Esophagus squamous epithelium (tissue), 5 donors: Measurements from ENCODE around the gene IL18. TPM values are rescaled to one million over a fixed set of nuclear protein-coding genes. Genes with fewer than 3 reads are reported as not detected.

ENCODE experiments used
- DNase-seq: peaks from one replicate; lab custom pipeline; 2025; lab: John Stamatoyannopoulos, UW
- H3K27ac ChIP-seq, 4 donors: fragments of 200-600 bp; sonication (generic); one replicate each; pipeline ENCODE4 v1.5.1; 2016 to 2019; ENCODE audit warnings: mild to moderate bottlenecking in 1 of 4
- H3K27me3 ChIP-seq, 4 donors: fragments of 200-600 bp; sonication (generic); 1 replicate in 3 of 4; 2 replicates in 1 of 4; pipeline versions ENCODE4 v1.5.1 to v1.6.0; 2017 to 2021; ENCODE audit warnings: antibody characterized with exemption in 1 of 4
- H3K36me3 ChIP-seq, 3 donors: fragments of 200-600 bp; sonication (generic); one replicate each; pipeline ENCODE4 v1.5.1; 2016 to 2019
- H3K4me1 ChIP-seq, 3 donors: fragments of 200-600 bp; sonication (generic); one replicate each; pipeline ENCODE4 v1.5.1; 2017 to 2019
- H3K4me3 ChIP-seq, 4 donors: fragments of 200-600 bp; sonication (generic); 1 replicate in 3 of 4; 2 replicates in 1 of 4; pipeline ENCODE4 v1.5.1; 2016 to 2019; ENCODE audit warnings: mild to moderate bottlenecking in 2 of 4, moderate library complexity in 1 of 4
- H3K9me3 ChIP-seq, 3 donors: fragments of 200-600 bp; sonication (generic); one replicate each; pipeline ENCODE4 v1.5.1; 2016 to 2019
- POLR2A ChIP-seq, 4 donors: fragments of 450-650 bp; IDR thresholded peaks; one replicate each; pipeline ENCODE4 v1.6.1; 2017; ENCODE audit warnings: antibody characterized with exemption in 4 of 4, mild to moderate bottlenecking in 4 of 4, moderate library complexity in 3 of 4
- WGBS, 2 donors: methylation state at CpG; one replicate each; pipeline ENCODE4 v1.1.5; 2018; 5-methylcytosine and 5-hydroxymethylcytosine counted together
- intact Hi-C: fragments of 100-400 bp; cut with DNase I; formaldehyde crosslinking; loops from one replicate; pipeline ENCODE4 v1.15.0; 2022
- total RNA-seq, 4 donors: library from RNA; depleted of rRNA; stranded (reverse); fragments of >200 nt; gene quantifications; one replicate each; pipeline ENCODE4 v1.1.0, GENCODE V29; 2016
- TF ChIP-seq, protein P1 (sequence below), 6 experiments: fragments of 450-650 bp in 4 of 6; fragments of 200-600 bp in 2 of 6; sonication (generic) in 2 of 6; IDR thresholded peaks; one replicate each; pipeline ENCODE4 v1.5.1; 2016 to 2019; ENCODE audit warnings: antibody characterized with exemption in 6 of 6, mild to moderate bottlenecking in 4 of 6, moderate library complexity in 4 of 6
- donor health status: DM: yes; HTN: yes; CAD: no.

Gene IL18
- total RNA-seq, 4 donors from 2014 or later = 43.7 to 125 (median 98.3) TPM

DNA sequence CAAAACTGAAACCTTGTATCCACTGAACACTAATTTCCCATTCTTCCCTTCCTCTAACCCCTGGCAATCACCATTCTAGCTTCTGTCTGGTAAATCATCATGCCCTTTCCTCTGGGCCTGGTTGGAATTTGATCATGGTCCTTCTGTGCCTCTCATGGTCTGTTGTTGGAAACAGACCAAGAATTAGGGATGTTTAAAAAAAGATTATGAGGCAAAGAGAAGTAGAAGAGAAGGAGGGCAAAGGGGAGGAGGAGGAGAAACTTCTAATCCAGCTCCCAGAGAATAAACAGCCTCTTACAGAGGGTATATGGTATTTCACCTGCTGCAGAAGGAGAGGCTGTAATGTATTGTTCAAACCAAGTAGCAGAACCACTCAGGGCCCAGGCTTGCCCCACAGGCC is 22.0 kb upstream of the IL18 start:
- intact Hi-C loops = no loop called here
- no peak overlapping the region for H3K27ac ChIP-seq

GRCh38 chr11:112182867-112183266 is 19.0 kb upstream of the IL18 start:
- Histone ChIP-seq H3K4me3 (no peak overlapping the region), H3K27ac (no peak overlapping the region), H3K9me3 (no peaks in the 10 kb centered on the region), H3K27me3 (no peaks in the 10 kb centered on the region), H3K36me3 (no peaks in the 10 kb centered on the region), H3K4me1 (no peaks in the 10 kb centered on the region)
- WGBS, 2 donors = 56 to 85% methylated on average over 1 of the region's 1 CpG
- TF ChIP-seq, protein P1, sequence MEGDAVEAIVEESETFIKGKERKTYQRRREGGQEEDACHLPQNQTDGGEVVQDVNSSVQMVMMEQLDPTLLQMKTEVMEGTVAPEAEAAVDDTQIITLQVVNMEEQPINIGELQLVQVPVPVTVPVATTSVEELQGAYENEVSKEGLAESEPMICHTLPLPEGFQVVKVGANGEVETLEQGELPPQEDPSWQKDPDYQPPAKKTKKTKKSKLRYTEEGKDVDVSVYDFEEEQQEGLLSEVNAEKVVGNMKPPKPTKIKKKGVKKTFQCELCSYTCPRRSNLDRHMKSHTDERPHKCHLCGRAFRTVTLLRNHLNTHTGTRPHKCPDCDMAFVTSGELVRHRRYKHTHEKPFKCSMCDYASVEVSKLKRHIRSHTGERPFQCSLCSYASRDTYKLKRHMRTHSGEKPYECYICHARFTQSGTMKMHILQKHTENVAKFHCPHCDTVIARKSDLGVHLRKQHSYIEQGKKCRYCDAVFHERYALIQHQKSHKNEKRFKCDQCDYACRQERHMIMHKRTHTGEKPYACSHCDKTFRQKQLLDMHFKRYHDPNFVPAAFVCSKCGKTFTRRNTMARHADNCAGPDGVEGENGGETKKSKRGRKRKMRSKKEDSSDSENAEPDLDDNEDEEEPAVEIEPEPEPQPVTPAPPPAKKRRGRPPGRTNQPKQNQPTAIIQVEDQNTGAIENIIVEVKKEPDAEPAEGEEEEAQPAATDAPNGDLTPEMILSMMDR (IDR thresholded peaks at IDR 0.05) = no peak
- no peak for TF ChIP-seq POLR2A (IDR thresholded peaks at IDR 0.05)
- DNase-seq = no peak
- intact Hi-C loops = no loop called here

More for the DNA sequence above, 22.0 kb upstream of the IL18 start:
- H3K27me3 ChIP-seq = no peaks in the 10 kb centered on the region
- TF ChIP-seq, protein P1 (IDR thresholded peaks at IDR 0.05) = no peak
- TF ChIP-seq POLR2A (IDR thresholded peaks at IDR 0.05) = no peak
- H3K4me1 ChIP-seq = no peaks in the 10 kb centered on the region
- no peak overlapping the region for H3K4me3 ChIP-seq
- H3K9me3 ChIP-seq = no peaks in the 10 kb centered on the region
- no peak for DNase-seq
- H3K36me3 ChIP-seq = no peaks in the 10 kb centered on the region

DNA sequence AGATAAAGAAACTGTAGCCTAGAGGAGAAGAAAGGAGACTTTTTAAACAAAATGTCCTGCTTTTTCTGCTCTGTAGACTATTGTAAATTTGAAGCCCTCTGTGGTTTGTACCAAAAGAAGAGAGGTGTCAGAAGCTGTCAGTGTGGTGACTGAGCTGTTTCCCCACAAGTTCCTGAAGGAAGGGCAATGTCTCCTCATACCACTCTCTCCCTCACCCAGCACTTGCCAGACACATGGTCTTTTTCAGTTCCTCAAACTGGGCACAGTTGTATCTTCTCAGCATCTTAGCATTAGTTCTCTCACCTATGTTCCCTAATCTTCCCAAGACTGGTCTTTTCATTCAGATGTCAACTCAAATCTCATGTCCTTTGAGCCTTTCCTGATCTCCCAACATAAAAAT is 15.7 kb upstream of the IL18 start:
- no peak for TF ChIP-seq POLR2A (IDR thresholded peaks at IDR 0.05)
- TF ChIP-seq, protein P1 (IDR thresholded peaks at IDR 0.05) = no peak
- Histone ChIP-seq H3K27me3 (no peaks in the 10 kb centered on the region), H3K9me3 (no peaks in the 10 kb centered on the region), H3K27ac (no peak overlapping the region), H3K36me3 (no peaks in the 10 kb centered on the region), H3K4me1 (peaks cover 0 to 17% (median 3%) of the 10 kb centered on the region in 3 donors), H3K4me3 (no peak overlapping the region)
- no peak for DNase-seq
- intact Hi-C loops = loop anchor here (10.0 kb wide), 1 partner anchor 65 kb away; no protein-coding TSS in a partner anchor

- intact Hi-C loops = loop anchor here (10.0 kb wide), 1 partner anchor 64 kb away; no protein-coding TSS in a partner anchor
- 53 to 76% methylated on average over 3 of the region's 3 CpGs for WGBS, 2 donors
- H3K27ac ChIP-seq = no peak overlapping the region
Measured at GRCh38 chr11:112178936-112179335, 15.0 kb upstream of the IL18 start.

GRCh38 chr11:112178428-112178827 is 14.5 kb upstream of the IL18 start:
- TF ChIP-seq, protein P1 (IDR thresholded peaks at IDR 0.05) = no peak
- TF ChIP-seq POLR2A (IDR thresholded peaks at IDR 0.05) = no peak
- Histone ChIP-seq H3K4me1 (peaks cover 0 to 17% (median 3%) of the 10 kb centered on the region in 3 donors), H3K4me3 (no peak overlapping the region), H3K27ac (no peak overlapping the region), H3K36me3 (no peaks in the 10 kb centered on the region), H3K27me3 (no peaks in the 10 kb centered on the region), H3K9me3 (no peaks in the 10 kb centered on the region)
- WGBS, 2 donors = 82 to 83% methylated on average over 1 of the region's 1 CpG
- intact Hi-C loops = loop anchor here (10.0 kb wide), 1 partner anchor 64 kb away; no protein-coding TSS in a partner anchor
- DNase-seq = no peak

More at GRCh38 chr11:112178936-112179335, 15.0 kb upstream of the IL18 start:
- H3K4me3 ChIP-seq = no peak overlapping the region
- no peak for DNase-seq
- H3K4me1 ChIP-seq = peaks cover 0 to 17% (median 3%) of the 10 kb centered on the region in 3 donors
- H3K36me3 ChIP-seq = no peaks in the 10 kb centered on the region
- H3K9me3 ChIP-seq = no peaks in the 10 kb centered on the region
- TF ChIP-seq POLR2A (IDR thresholded peaks at IDR 0.05) = no peak
- TF ChIP-seq, protein P1 (IDR thresholded peaks at IDR 0.05) = no peak
- no peaks in the 10 kb centered on the region for H3K27me3 ChIP-seq
